Activated naive CD8-positive, alpha-beta T cell (primary cell): ENCODE measurements around the gene UXS1.
A peak's percentile ranks its signal among the peaks of the same experiment; 100 is the strongest.

Experiments used
- H3K27ac Mint-ChIP-seq: one replicate; pipeline ENCODE4 v1.8.0; 2021; ENCODE audit warnings: mixed read lengths
- H3K27me3 Mint-ChIP-seq: one replicate; pipeline ENCODE4 v1.8.0; 2021; ENCODE audit warnings: mixed read lengths
- H3K36me3 Mint-ChIP-seq: one replicate; pipeline ENCODE4 v1.8.0; 2021; ENCODE audit warnings: mixed read lengths
- H3K4me1 Mint-ChIP-seq: one replicate; pipeline ENCODE4 v1.8.0; 2021; ENCODE audit warnings: low read depth, mixed read lengths
- H3K4me3 Mint-ChIP-seq: one replicate; pipeline ENCODE4 v1.8.0; 2021; ENCODE audit warnings: mild to moderate bottlenecking, mixed read lengths
- H3K9me3 Mint-ChIP-seq: one replicate; pipeline ENCODE4 v1.8.0; 2021; ENCODE audit warnings: low read depth, mixed read lengths

UXS1 gene

GRCh38 chr2:106195981-106196380 is 1.9 kb upstream of the UXS1 start:
- Mint-ChIP-seq H3K36me3 (peaks cover 8% of the 10 kb centered on the region), H3K9me3 (no peaks in the 10 kb centered on the region), H3K27me3 (no peaks in the 10 kb centered on the region), H3K4me3 (no peak overlapping the region), H3K4me1 (peaks cover 32% of the 10 kb centered on the region), H3K27ac (no peak overlapping the region)

GRCh38 chr2:106195456-106195855 is 1.4 kb upstream of the UXS1 start:
- H3K9me3 Mint-ChIP-seq: no peaks in the 10 kb centered on the region
- no peaks in the 10 kb centered on the region for H3K27me3 Mint-ChIP-seq
- peak overlapping the region; percentile 85 for H3K27ac Mint-ChIP-seq
- peaks cover 36% of the 10 kb centered on the region for H3K4me1 Mint-ChIP-seq
- H3K4me3 Mint-ChIP-seq: peak overlapping the region; percentile 92
- peaks cover 10% of the 10 kb centered on the region for H3K36me3 Mint-ChIP-seq

GRCh38 chr2:106193690-106193976 is 468 bp downstream of the UXS1 start:
- Mint-ChIP-seq H3K36me3 (peaks cover 20% of the 10 kb centered on the region), H3K4me1 (peaks cover 54% of the 10 kb centered on the region), H3K4me3 (peak overlapping the region; percentile 93), H3K27me3 (no peaks in the 10 kb centered on the region), H3K27ac (no peak overlapping the region), H3K9me3 (no peaks in the 10 kb centered on the region)

GRCh38 chr2:106192752-106193689 is 1.1 kb downstream of the UXS1 start:
- peak overlapping the region; percentile 93 for H3K4me3 Mint-ChIP-seq
- H3K36me3 Mint-ChIP-seq: peaks cover 22% of the 10 kb centered on the region
- no peaks in the 10 kb centered on the region for H3K9me3 Mint-ChIP-seq
- H3K27me3 Mint-ChIP-seq: no peaks in the 10 kb centered on the region
- peak overlapping the region; percentile 95 for H3K27ac Mint-ChIP-seq
- peaks cover 60% of the 10 kb centered on the region for H3K4me1 Mint-ChIP-seq

GRCh38 chr2:106191511-106192016 is 2.5 kb downstream of the UXS1 start:
- Mint-ChIP-seq H3K27ac (peak overlapping the region; percentile 1), H3K36me3 (peaks cover 22% of the 10 kb centered on the region), H3K4me1 (peaks cover 73% of the 10 kb centered on the region), H3K27me3 (no peaks in the 10 kb centered on the region), H3K9me3 (no peaks in the 10 kb centered on the region), H3K4me3 (peak overlapping the region; percentile 67)

- Mint-ChIP-seq H3K27me3 (no peaks in the 10 kb centered on the region), H3K4me3 (peak overlapping the region; percentile 59), H3K4me1 (peaks cover 81% of the 10 kb centered on the region), H3K36me3 (peaks cover 24% of the 10 kb centered on the region), H3K9me3 (no peaks in the 10 kb centered on the region), H3K27ac (peak overlapping the region; percentile 83)
These were observed 4.2 kb downstream of the UXS1 start for GRCh38 chr2:106189764-106190468.

GRCh38 chr2:106189325-106189724 is 4.8 kb downstream of the UXS1 start:
- no peaks in the 10 kb centered on the region for H3K27me3 Mint-ChIP-seq
- H3K4me1 Mint-ChIP-seq: peaks cover 83% of the 10 kb centered on the region
- H3K9me3 Mint-ChIP-seq: no peaks in the 10 kb centered on the region
- peaks cover 24% of the 10 kb centered on the region for H3K36me3 Mint-ChIP-seq
- H3K27ac Mint-ChIP-seq: peak overlapping the region; percentile 83
- peak overlapping the region; percentile 59 for H3K4me3 Mint-ChIP-seq

GRCh38 chr2:106187273-106187891 is 6.7 kb downstream of the UXS1 start:
- Mint-ChIP-seq H3K27ac (peak overlapping the region; percentile 77), H3K9me3 (no peaks in the 10 kb centered on the region), H3K36me3 (peaks cover 18% of the 10 kb centered on the region), H3K27me3 (no peaks in the 10 kb centered on the region), H3K4me3 (peak overlapping the region; percentile 43), H3K4me1 (peaks cover 91% of the 10 kb centered on the region)

GRCh38 chr2:106185475-106186184 is 8.5 kb downstream of the UXS1 start:
- H3K27me3 Mint-ChIP-seq: no peaks in the 10 kb centered on the region
- peaks cover 84% of the 10 kb centered on the region for H3K4me1 Mint-ChIP-seq
- H3K9me3 Mint-ChIP-seq: no peaks in the 10 kb centered on the region
- peaks cover 15% of the 10 kb centered on the region for H3K36me3 Mint-ChIP-seq
- peak overlapping the region; percentile 14 for H3K4me3 Mint-ChIP-seq
- H3K27ac Mint-ChIP-seq: peak overlapping the region; percentile 16

GRCh38 chr2:106184857-106185256 is 9.2 kb downstream of the UXS1 start:
- peaks cover 11% of the 10 kb centered on the region for H3K36me3 Mint-ChIP-seq
- peaks cover 86% of the 10 kb centered on the region for H3K4me1 Mint-ChIP-seq
- no peaks in the 10 kb centered on the region for H3K27me3 Mint-ChIP-seq
- peak overlapping the region; percentile 76 for H3K27ac Mint-ChIP-seq
- H3K4me3 Mint-ChIP-seq: peak overlapping the region; percentile 52
- H3K9me3 Mint-ChIP-seq: no peaks in the 10 kb centered on the region

- H3K4me3 Mint-ChIP-seq: peak overlapping the region; percentile 46
- peak overlapping the region; percentile 76 for H3K27ac Mint-ChIP-seq
- H3K9me3 Mint-ChIP-seq: no peaks in the 10 kb centered on the region
- peaks cover 86% of the 10 kb centered on the region for H3K4me1 Mint-ChIP-seq
- peaks cover 9% of the 10 kb centered on the region for H3K36me3 Mint-ChIP-seq
- H3K27me3 Mint-ChIP-seq: no peaks in the 10 kb centered on the region
These were observed 9.7 kb downstream of the UXS1 start for GRCh38 chr2:106184394-106184793.

GRCh38 chr2:106183101-106183696 is 10.9 kb downstream of the UXS1 start:
- H3K9me3 Mint-ChIP-seq: no peaks in the 10 kb centered on the region
- peaks cover 3% of the 10 kb centered on the region for H3K36me3 Mint-ChIP-seq
- peaks cover 80% of the 10 kb centered on the region for H3K4me1 Mint-ChIP-seq
- H3K4me3 Mint-ChIP-seq: peak overlapping the region; percentile 67
- H3K27me3 Mint-ChIP-seq: no peaks in the 10 kb centered on the region
- H3K27ac Mint-ChIP-seq: peak overlapping the region; percentile 71

- Mint-ChIP-seq H3K27me3 (no peaks in the 10 kb centered on the region), H3K4me1 (peaks cover 80% of the 10 kb centered on the region), H3K4me3 (no peak overlapping the region), H3K9me3 (no peaks in the 10 kb centered on the region), H3K36me3 (peaks cover 9% of the 10 kb centered on the region), H3K27ac (no peak overlapping the region)
These were observed 13.0 kb downstream of the UXS1 start for GRCh38 chr2:106181064-106181463.

- peaks cover 9% of the 10 kb centered on the region for H3K36me3 Mint-ChIP-seq
- no peak overlapping the region for H3K4me3 Mint-ChIP-seq
- H3K9me3 Mint-ChIP-seq: no peaks in the 10 kb centered on the region
- H3K4me1 Mint-ChIP-seq: peaks cover 80% of the 10 kb centered on the region
- H3K27me3 Mint-ChIP-seq: no peaks in the 10 kb centered on the region
- no peak overlapping the region for H3K27ac Mint-ChIP-seq
These were observed 13.5 kb downstream of the UXS1 start for GRCh38 chr2:106180602-106181001.
